GM19193 (cell line): ENCODE data around the gene LYZ.

Source experiments
- POLR2A ChIP-seq: IDR thresholded peaks from 4 replicates; pipeline ENCODE4 v1.6.1; 2011; ENCODE audit not compliant: insufficient read depth, insufficient read length; ENCODE audit errors: extremely low read depth

LYZ gene

GRCh38 chr12:69337311-69338090, 10.7 kb upstream of the LYZ start:
- no peak for TF ChIP-seq POLR2A

- no peak for TF ChIP-seq POLR2A
Measured at GRCh38 chr12:69338120-69338859, 9.9 kb upstream of the LYZ start.

GRCh38 chr12:69338936-69339335, 9.2 kb upstream of the LYZ start:
- no peak for TF ChIP-seq POLR2A

GRCh38 chr12:69339999-69340398, 8.2 kb upstream of the LYZ start:
- TF ChIP-seq POLR2A = no peak

- no peak for TF ChIP-seq POLR2A
Measured at GRCh38 chr12:69341328-69341727, 6.9 kb upstream of the LYZ start.

- no peak for TF ChIP-seq POLR2A
Measured at GRCh38 chr12:69342421-69342820, 5.8 kb upstream of the LYZ start.

GRCh38 chr12:69343357-69343756, 4.8 kb upstream of the LYZ start:
- no peak for TF ChIP-seq POLR2A

- TF ChIP-seq POLR2A = no peak
Measured at GRCh38 chr12:69343885-69344612, 4.1 kb upstream of the LYZ start.

- TF ChIP-seq POLR2A = no peak
Measured at GRCh38 chr12:69345077-69345476, 3.1 kb upstream of the LYZ start.

- TF ChIP-seq POLR2A = no peak
Measured at GRCh38 chr12:69345742-69346141, 2.4 kb upstream of the LYZ start.

- no peak for TF ChIP-seq POLR2A
Measured at GRCh38 chr12:69350002-69350626, 1.9 kb downstream of the LYZ start.

- TF ChIP-seq POLR2A = no peak
Measured at GRCh38 chr12:69350777-69351176, 2.6 kb downstream of the LYZ start.

- TF ChIP-seq POLR2A = no peak
Measured at GRCh38 chr12:69351462-69352236, 3.5 kb downstream of the LYZ start.

- no peak for TF ChIP-seq POLR2A
Measured at GRCh38 chr12:69352904-69353303, 4.7 kb downstream of the LYZ start.
